HepG2 (cell line): Measurements from ENCODE around the gene ZBED6. TPM values are rescaled to one million over a fixed set of nuclear protein-coding genes. Genes with fewer than 3 reads are reported as not detected.

ENCODE experiments used
- ATAC-seq: fragments of 200-7000 bp; cut with Tn5 transposase; 3 replicates; pipeline ENCODE4 v1.9.1; 2020; ENCODE audit warnings: mild to moderate bottlenecking, moderate library complexity
- BruUV-seq: library from RNA; stranded (reverse); fragments of 400-500 nt; replicated peaks from 2 replicates; lab custom pipeline; 2021; lab: Mats Ljungman, UMichigan
- CTCF ChIA-PET: fragments of 300-600 bp; formaldehyde crosslinking; extraction: SDS; loops from one replicate; lab custom pipeline; 2021; ENCODE audit warnings: low total read pairs, inconsistent platforms, low intra/inter-chr PET ratio; lab: Yijun Ruan, JAX
- POLR2A ChIA-PET: fragments of 350-600 bp; sonication (Branson Sonifier 250); formaldehyde crosslinking; loops from one replicate; lab custom pipeline; 2020; ENCODE audit warnings: antibody characterized with exemption, inconsistent platforms; lab: Yijun Ruan, JAX
- DNase-seq: peaks from one replicate; pipeline ENCODE4 v3.0.0-alpha.2; 2015; ENCODE audit warnings: low spot score
- FAIRE-seq: peaks from 3 replicates; lab custom pipeline; 2011; peaks lifted over from hg19 to GRCh38; lab: Jason Lieb, UNC
- H2AFZ ChIP-seq: one replicate; pipeline ENCODE4 v1.6.1; 2011; ENCODE audit warnings: low read length, inconsistent platforms
- H3K27ac ChIP-seq: fragments of 300-600 bp; 3 replicates; pipeline ENCODE4 v1.8.0; 2011; ENCODE audit warnings: mixed run types, mild to moderate bottlenecking, mixed read lengths, low read length, inconsistent platforms; ENCODE audit not compliant: insufficient read depth; ENCODE audit errors: extremely low read length
- H3K27me3 ChIP-seq, 2 experiments: fragments of 200-600 bp in 1 of 2; 2 replicates in 1 of 2; 3 replicates in 1 of 2; pipeline versions ENCODE4 v1.6.0 to v1.8.0; 2011; ENCODE audit warnings: low read length in 2 of 2, mild to moderate bottlenecking in 2 of 2, moderate library complexity in 2 of 2, inconsistent platforms in 1 of 2; ENCODE audit not compliant: insufficient read depth in 2 of 2, control insufficient read depth in 1 of 2
- H3K36me3 ChIP-seq, 2 experiments: fragments of 200-600 bp in 1 of 2; replicated peaks in 1 of 2; 2 replicates in 1 of 2; 3 replicates in 1 of 2; pipeline versions ENCODE4 v1.5.1 to v1.8.0; 2011; ENCODE audit warnings: low read length in 2 of 2, inconsistent platforms in 1 of 2; ENCODE audit not compliant: insufficient read depth in 2 of 2, control insufficient read depth in 1 of 2
- H3K4me1 ChIP-seq: 2 replicates; pipeline ENCODE4 v1.5.1; 2012; ENCODE audit warnings: low read length, inconsistent platforms; ENCODE audit not compliant: insufficient read depth
- H3K4me2 ChIP-seq: 2 replicates; pipeline ENCODE4 v1.6.0; 2011; ENCODE audit warnings: low read depth, low read length, inconsistent platforms
- H3K4me3 ChIP-seq, 3 experiments: fragments of 200-600 bp in 1 of 3; sonication (generic), shearing (Covaris generic) in 1 of 3; replicated peaks in 1 of 3; 2 replicates each; pipeline ENCODE4 v1.5.1; 2011 to 2016; ENCODE audit warnings: low read length in 3 of 3, inconsistent platforms in 2 of 3, low read depth in 2 of 3, mild to moderate bottlenecking in 2 of 3, control low read depth in 1 of 3, mixed read lengths in 1 of 3; ENCODE audit not compliant: insufficient read depth in 1 of 3
- H3K79me2 ChIP-seq: one replicate; pipeline ENCODE4 v1.6.1; 2011; ENCODE audit warnings: low read length, inconsistent platforms; ENCODE audit not compliant: insufficient read depth
- H3K9ac ChIP-seq: 2 replicates; pipeline ENCODE4 v1.6.0; 2011; ENCODE audit warnings: mild to moderate bottlenecking, low read depth, low read length, inconsistent platforms; ENCODE audit not compliant: insufficient read depth
- H3K9me3 ChIP-seq: 2 replicates; pipeline ENCODE4 v1.5.1; 2012; ENCODE audit warnings: mild to moderate bottlenecking, low read length
- H4K20me1 ChIP-seq: 2 replicates; pipeline ENCODE4 v1.6.0; 2011; ENCODE audit warnings: inconsistent platforms, mild to moderate bottlenecking, low read length, moderate library complexity; ENCODE audit not compliant: insufficient read depth
- CEBPG ChIP-seq: IDR thresholded peaks from 2 replicates; pipeline ENCODE4 v1.6.1; 2016
- ELF4 ChIP-seq: sonication (generic); formaldehyde crosslinking; IDR thresholded peaks from 2 replicates; pipeline ENCODE4 v1.5.0; 2020; ENCODE audit warnings: missing genetic modification reagents, mild to moderate bottlenecking, moderate library complexity, borderline replicate concordance
- HOXD1 ChIP-seq: sonication (generic); formaldehyde crosslinking; IDR thresholded peaks from 2 replicates; pipeline ENCODE4 v1.5.0; 2020; ENCODE audit warnings: missing genetic modification reagents
- KDM6A ChIP-seq: IDR thresholded peaks from 2 replicates; pipeline ENCODE4 v1.6.1; 2016; ENCODE audit warnings: low read depth
- MED13 ChIP-seq: sonication (generic); formaldehyde crosslinking; IDR thresholded peaks from 2 replicates; pipeline ENCODE4 v1.5.0; 2020; ENCODE audit warnings: missing genetic modification reagents
- NFKB2 ChIP-seq: sonication (generic); formaldehyde crosslinking; IDR thresholded peaks from 2 replicates; pipeline ENCODE4 v1.4.0; 2020; ENCODE audit warnings: missing genetic modification reagents, borderline replicate concordance
- ZFP90 ChIP-seq: sonication (generic); formaldehyde crosslinking; IDR thresholded peaks from 2 replicates; pipeline ENCODE4 v1.8.0; 2022; ENCODE audit warnings: missing genetic modification reagents, mild to moderate bottlenecking, inconsistent platforms, borderline replicate concordance
- ZNF234 ChIP-seq: sonication (generic); formaldehyde crosslinking; conservative IDR thresholded peaks from 2 replicates; pipeline ENCODE4 v1.5.1; 2020; ENCODE audit warnings: mild to moderate bottlenecking, missing genetic modification reagents
- ZNF326 ChIP-seq: sonication (generic); formaldehyde crosslinking; IDR thresholded peaks from 2 replicates; pipeline ENCODE4 v1.4.0; 2020; ENCODE audit warnings: missing genetic modification reagents, borderline replicate concordance
- ZNF343 ChIP-seq: sonication (generic); formaldehyde crosslinking; IDR thresholded peaks from 2 replicates; pipeline ENCODE4 v1.4.0; 2020; ENCODE audit warnings: mild to moderate bottlenecking, missing genetic modification reagents
- ZNF678 ChIP-seq: sonication (generic); formaldehyde crosslinking; IDR thresholded peaks from 2 replicates; pipeline ENCODE4 v1.4.0; 2020; ENCODE audit warnings: mild to moderate bottlenecking, missing genetic modification reagents
- WGBS: methylation state at CpG from one replicate; pipeline ENCODE4 v1.1.6; 2017; ENCODE audit warnings: low lambda C conversion rate; 5-methylcytosine and 5-hydroxymethylcytosine counted together
- in situ Hi-C: cut with HindIII; loops from 2 replicates; pipeline ENCODE4 v1.10.0; 2017; ENCODE audit warnings: low pct_unique_long_range_greater_than_20kb; ENCODE audit not compliant: extremely low pct_ligation_motif_present
- intact Hi-C: fragments of 100-400 bp; cut with micrococcal nuclease; formaldehyde crosslinking; loops from one replicate; pipeline ENCODE4 v1.10.0; 2022; ENCODE audit not compliant: unreplicated experiment
- polyA plus RNA-seq, 8 experiments: library from polyadenylated mRNA; depleted of rRNA in 3 of 8; stranded (reverse) in 7 of 8; unstranded in 1 of 8; fragments of >200 nt; fragmentation: Illumina TruSeq in 4 of 8; extraction: Trizol in 4 of 8; gene quantifications; 2 replicates each; pipeline versions ENCODE4 v1.2.1 to v1.2.3, GENCODE V29; 2011 to 2016; ENCODE audit warnings: low read depth in 4 of 8, missing spikeins in 1 of 8, mixed read lengths in 1 of 8; ENCODE audit not compliant: insufficient read depth in 1 of 8
- total RNA-seq, 5 experiments: library from RNA; depleted of rRNA; stranded (reverse); fragments of >200 nt; fragmentation: Illumina TruSeq; extraction: Trizol; gene quantifications; 2 replicates each; pipeline ENCODE4 v1.2.3, GENCODE V29; 2016; ENCODE audit warnings: low read depth in 1 of 5
- TF ChIP-seq, protein P1 (sequence below), 2 experiments: sonication (generic) in 1 of 2; formaldehyde crosslinking in 1 of 2; IDR thresholded peaks; 2 replicates each; pipeline versions ENCODE4 v1.5.1 to v1.6.1; 2011 to 2020; ENCODE audit warnings: borderline replicate concordance in 1 of 2, low read depth in 1 of 2, low read length in 1 of 2, mild to moderate bottlenecking in 1 of 2, missing genetic modification reagents in 1 of 2, moderate library complexity in 1 of 2
- TF ChIP-seq, protein P2 (sequence below): sonication (generic); formaldehyde crosslinking; IDR thresholded peaks from 2 replicates; pipeline ENCODE4 v1.8.0; 2022; ENCODE audit warnings: missing genetic modification reagents, low read depth, mild to moderate bottlenecking, borderline replicate concordance
- TF ChIP-seq, protein P3 (sequence below): sonication (generic); formaldehyde crosslinking; IDR thresholded peaks from 2 replicates; pipeline ENCODE4 v1.8.0; 2022; ENCODE audit warnings: low read depth, missing genetic modification reagents
- TF ChIP-seq, protein P4 (sequence below): fragments of 450-650 bp; IDR thresholded peaks from 2 replicates; pipeline ENCODE4 v1.6.1; 2017

The ZBED6 gene
- total and polyA plus RNA-seq, 2 of the 13 experiments (the other 11 are each of a cell fraction or from before 2014, with no cell fraction given) = 9.3 to 12.5 TPM

DNA sequence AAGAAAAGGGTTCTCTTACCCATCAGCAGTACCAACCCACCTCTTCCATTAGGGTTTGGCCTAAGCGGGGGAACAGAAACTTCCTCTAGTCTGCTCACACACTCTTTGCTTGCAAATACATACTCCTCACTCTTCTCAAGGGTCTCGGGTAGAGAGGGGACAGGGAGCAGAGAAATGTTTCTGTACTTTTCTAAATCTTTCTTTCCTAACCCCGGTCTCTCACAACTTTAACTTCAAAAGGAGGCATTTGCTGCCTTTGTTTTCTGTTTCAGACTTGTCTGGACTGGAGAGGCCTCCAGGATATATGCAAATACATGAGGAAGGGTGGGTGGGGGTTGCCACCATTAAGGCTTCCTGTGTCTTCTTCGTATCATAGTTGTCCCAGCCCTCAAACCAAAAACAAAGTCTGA, 41.0 kb upstream of the ZBED6 start:
- H3K4me2 ChIP-seq = no peak overlapping the region
- no peaks in the 10 kb centered on the region for H3K79me2 ChIP-seq
- DNase-seq = no peak
- in situ Hi-C loops = no loop called here
- H3K27ac ChIP-seq = no peak overlapping the region
- no peak for TF ChIP-seq ELF4
- TF ChIP-seq, protein P1, sequence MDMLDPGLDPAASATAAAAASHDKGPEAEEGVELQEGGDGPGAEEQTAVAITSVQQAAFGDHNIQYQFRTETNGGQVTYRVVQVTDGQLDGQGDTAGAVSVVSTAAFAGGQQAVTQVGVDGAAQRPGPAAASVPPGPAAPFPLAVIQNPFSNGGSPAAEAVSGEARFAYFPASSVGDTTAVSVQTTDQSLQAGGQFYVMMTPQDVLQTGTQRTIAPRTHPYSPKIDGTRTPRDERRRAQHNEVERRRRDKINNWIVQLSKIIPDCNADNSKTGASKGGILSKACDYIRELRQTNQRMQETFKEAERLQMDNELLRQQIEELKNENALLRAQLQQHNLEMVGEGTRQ (IDR thresholded peaks at IDR 0.05; ENCODE audit: low read depth, low read length) = no peak
- TF ChIP-seq, protein P1 (CRISPR knock-in tag; IDR thresholded peaks at IDR 0.05; ENCODE audit: borderline replicate concordance) = no peak
- TF ChIP-seq MED13 (CRISPR knock-in tag) = no peak
- TF ChIP-seq, protein P2, sequence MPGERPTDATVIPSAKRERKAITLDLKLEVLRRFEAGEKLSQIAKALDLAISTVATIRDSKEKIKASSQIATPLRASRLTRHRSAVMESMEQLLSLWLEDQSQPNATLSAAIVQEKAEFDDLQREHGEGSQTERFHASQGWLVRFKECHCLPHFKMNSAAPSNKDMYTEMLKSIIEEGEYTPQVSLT (CRISPR knock-in tag) = no peak
- TF ChIP-seq ZNF326 (CRISPR knock-in tag) = no peak
- TF ChIP-seq, all 625 proteins: peak for 0
- Histone ChIP-seq H2AFZ (no peak overlapping the region), H4K20me1 (no peaks in the 10 kb centered on the region), H3K27me3 (no peaks in the 10 kb centered on the region), H3K9me3 (no peaks in the 10 kb centered on the region), H3K36me3 (no peaks in the 10 kb centered on the region), H3K9ac (no peak overlapping the region), H3K4me3 (no peak overlapping the region), H3K4me1 (no peaks in the 10 kb centered on the region)
- FAIRE-seq (no peak), ATAC-seq (no peak)
- no TSS peak for BruUV-seq
- POLR2A ChIA-PET = no interaction called here
- intact Hi-C loops = no loop called here
- WGBS = 38% methylated on average over 4 of the region's 4 CpGs
- CTCF ChIA-PET = no interaction called here

DNA sequence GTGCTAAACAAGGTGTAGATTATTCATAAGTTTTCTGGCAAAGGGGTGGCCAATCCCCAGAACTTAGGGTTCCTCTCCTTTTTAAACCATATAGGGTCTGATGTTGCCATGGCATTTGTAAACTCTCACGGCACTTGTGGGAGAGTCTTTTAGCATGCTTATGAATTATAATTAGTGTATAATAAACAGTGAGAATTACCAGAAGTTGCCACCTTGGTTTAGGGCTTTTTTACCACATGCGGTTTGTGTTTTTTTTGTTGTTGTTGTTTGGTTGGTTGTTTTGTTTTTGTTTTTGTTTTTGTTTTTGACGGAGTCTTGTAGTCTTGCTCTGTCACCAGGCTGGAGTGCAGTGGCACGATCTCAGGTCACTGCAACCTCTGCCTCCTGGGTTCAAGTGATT, 39.4 kb upstream of the ZBED6 start:
- ATAC-seq = no peak
- Histone ChIP-seq H3K27ac (no peak overlapping the region), H3K79me2 (no peaks in the 10 kb centered on the region), H3K27me3 (no peaks in the 10 kb centered on the region), H3K9me3 (no peaks in the 10 kb centered on the region), H2AFZ (no peak overlapping the region), H3K4me2 (no peak overlapping the region), H3K4me1 (no peaks in the 10 kb centered on the region), H3K4me3 (no peak overlapping the region), H4K20me1 (no peaks in the 10 kb centered on the region), H3K36me3 (no peaks in the 10 kb centered on the region), H3K9ac (no peak overlapping the region)
- FAIRE-seq = no peak
- in situ Hi-C loops = no loop called here
- CTCF ChIA-PET = no interaction called here
- BruUV-seq = no TSS peak
- POLR2A ChIA-PET = no interaction called here
- 45% methylated on average over 4 of the region's 4 CpGs for WGBS
- intact Hi-C loops = no loop called here
- DNase-seq = no peak
- no peak for TF ChIP-seq CEBPG
- TF ChIP-seq, protein P3, sequence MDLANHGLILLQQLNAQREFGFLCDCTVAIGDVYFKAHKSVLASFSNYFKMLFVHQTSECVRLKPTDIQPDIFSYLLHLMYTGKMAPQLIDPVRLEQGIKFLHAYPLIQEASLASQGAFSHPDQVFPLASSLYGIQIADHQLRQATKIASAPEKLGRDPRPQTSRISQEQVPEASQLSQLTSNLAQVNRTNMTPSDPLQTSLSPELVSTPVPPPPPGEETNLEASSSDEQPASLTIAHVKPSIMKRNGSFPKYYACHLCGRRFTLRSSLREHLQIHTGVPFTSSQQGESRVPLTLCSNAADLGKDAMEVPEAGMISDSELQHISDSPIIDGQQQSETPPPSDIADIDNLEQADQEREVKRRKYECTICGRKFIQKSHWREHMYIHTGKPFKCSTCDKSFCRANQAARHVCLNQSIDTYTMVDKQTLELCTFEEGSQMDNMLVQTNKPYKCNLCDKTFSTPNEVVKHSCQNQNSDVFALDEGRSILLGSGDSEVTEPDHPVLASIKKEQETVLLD = no peak
- TF ChIP-seq, protein P4, sequence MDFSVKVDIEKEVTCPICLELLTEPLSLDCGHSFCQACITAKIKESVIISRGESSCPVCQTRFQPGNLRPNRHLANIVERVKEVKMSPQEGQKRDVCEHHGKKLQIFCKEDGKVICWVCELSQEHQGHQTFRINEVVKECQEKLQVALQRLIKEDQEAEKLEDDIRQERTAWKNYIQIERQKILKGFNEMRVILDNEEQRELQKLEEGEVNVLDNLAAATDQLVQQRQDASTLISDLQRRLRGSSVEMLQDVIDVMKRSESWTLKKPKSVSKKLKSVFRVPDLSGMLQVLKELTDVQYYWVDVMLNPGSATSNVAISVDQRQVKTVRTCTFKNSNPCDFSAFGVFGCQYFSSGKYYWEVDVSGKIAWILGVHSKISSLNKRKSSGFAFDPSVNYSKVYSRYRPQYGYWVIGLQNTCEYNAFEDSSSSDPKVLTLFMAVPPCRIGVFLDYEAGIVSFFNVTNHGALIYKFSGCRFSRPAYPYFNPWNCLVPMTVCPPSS = no peak
- no peak for TF ChIP-seq ZNF678
- no peak for TF ChIP-seq ZNF343 (CRISPR knock-in tag)
- no peak for TF ChIP-seq KDM6A (CRISPR knock-in tag)
- TF ChIP-seq ZFP90 (CRISPR knock-in tag) = no peak
- no peak for TF ChIP-seq NFKB2 (CRISPR knock-in tag)
- TF ChIP-seq ZNF234 (CRISPR knock-in tag) = no peak
- no peak for TF ChIP-seq HOXD1 (CRISPR knock-in tag)
